ENCODE data around the gene SUV39H1.
"Not testable (repeated sequence)": the region's sequence is repeated elsewhere in the genome, so short reads cannot be mapped to it uniquely, and the experiment has no call there.

The SUV39H1 gene

GRCh38 chrX:48688531-48689150 is 7.9 kb upstream of the SUV39H1 start (continued):
- TF ChIP-seq ZNF747 (tag by site-specific recombination; IDR thresholded peaks at IDR 0.05): no peak
- no peak for TF ChIP-seq ZNF571 (tag by site-specific recombination; IDR thresholded peaks at IDR 0.05)
- no peak for TF ChIP-seq ZNF10 (tag by site-specific recombination; IDR thresholded peaks at IDR 0.05)
- no peak for TF ChIP-seq ZFP37 (tag by site-specific recombination; IDR thresholded peaks at IDR 0.05)

DNA sequence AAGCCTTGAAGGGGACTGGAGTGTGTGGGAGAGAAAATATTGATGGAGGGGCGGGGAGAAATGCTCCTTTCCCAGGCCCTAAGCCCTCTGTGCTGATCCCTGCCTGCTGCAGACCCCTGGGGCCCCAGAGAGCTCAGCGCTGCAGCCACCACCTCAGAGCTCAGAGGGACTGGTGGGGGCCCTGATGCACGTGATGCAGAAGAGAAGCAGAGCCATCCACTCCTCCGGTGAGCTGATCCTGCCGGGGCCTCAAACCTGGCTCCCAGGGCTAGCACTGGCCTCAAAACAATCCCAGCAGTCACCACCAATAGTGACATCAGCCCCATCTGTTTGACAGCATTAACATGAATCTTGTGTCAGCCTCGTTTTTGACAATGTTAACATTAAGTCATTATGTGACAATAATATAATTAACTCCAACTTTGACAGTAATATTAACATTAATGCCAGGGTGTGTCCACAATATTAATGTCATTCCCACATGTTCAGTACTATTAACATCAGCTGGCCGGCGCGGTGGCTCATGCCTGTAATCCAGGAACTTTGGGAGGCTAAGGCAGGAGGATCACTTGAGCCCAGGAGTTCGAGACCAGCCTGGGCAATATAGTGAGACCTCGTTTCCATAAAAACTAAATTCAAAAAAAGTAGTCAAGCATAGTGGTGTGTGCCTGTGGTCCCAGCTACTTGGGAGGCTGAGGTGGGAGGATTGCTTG is 7.2 kb upstream of the SUV39H1 start:
- Histone ChIP-seq H3K36me3 (ENCODE audit: control insufficient read depth in 2 of 2, insufficient read depth in 1 of 2, low read length in 2 of 2) (no peaks in the 10 kb centered on the region), H3K27ac (ENCODE audit: extremely low read depth, low read depth, low read length) (no peak overlapping the region), H3K4me1 (ENCODE audit: control insufficient read depth, insufficient read depth, low read length) (no peaks in the 10 kb centered on the region), H3K4me3 (ENCODE audit: low read depth, low read length) (no peak overlapping the region), H3K9me3 (ENCODE audit: control insufficient read depth, insufficient read depth, low read depth, low read length) (no peaks in the 10 kb centered on the region)
- TF ChIP-seq ZBTB17 (tag by site-specific recombination; IDR thresholded peaks at IDR 0.05) (peak; percentile 48; the same call in 1 of the 2 replicates), ZBTB20 (tag by site-specific recombination; IDR thresholded peaks at IDR 0.05) (peak; percentile 46; the same call in 1 of the 2 replicates), ZNF26 (tag by site-specific recombination; IDR thresholded peaks at IDR 0.05) (no peak)
- ChIA-PET CTCF (no interaction called here), POLR2A (interaction anchor here (0.6 kb wide), 1 partner anchor 283 kb away, joined by 3 read pairs; the partner anchor contains the start of gene KCND1)

GRCh38 chrX:48691746-48692145 is 4.8 kb upstream of the SUV39H1 start:
- ChIA-PET CTCF (interaction anchor here (0.6 kb wide), 1 partner anchor 12 kb away, joined by 3 read pairs; no protein-coding TSS in a partner anchor), POLR2A (interaction anchor here (1.6 kb wide), 1 partner anchor 15 kb away, joined by 4 read pairs; no protein-coding TSS in a partner anchor)
- H3K27ac ChIP-seq (ENCODE audit: extremely low read depth, low read depth, low read length); H3K4me1 ChIP-seq (ENCODE audit: control insufficient read depth, insufficient read depth, low read length); H3K36me3 ChIP-seq (ENCODE audit: control insufficient read depth in 2 of 2, insufficient read depth in 1 of 2, low read length in 2 of 2); H3K4me3 ChIP-seq (ENCODE audit: low read depth, low read length); H3K9me3 ChIP-seq (ENCODE audit: control insufficient read depth, insufficient read depth, low read depth, low read length): not testable (repeated sequence)
- peak; percentile 88 for TF ChIP-seq ZNF623 (tag by site-specific recombination; IDR thresholded peaks at IDR 0.05)

DNA sequence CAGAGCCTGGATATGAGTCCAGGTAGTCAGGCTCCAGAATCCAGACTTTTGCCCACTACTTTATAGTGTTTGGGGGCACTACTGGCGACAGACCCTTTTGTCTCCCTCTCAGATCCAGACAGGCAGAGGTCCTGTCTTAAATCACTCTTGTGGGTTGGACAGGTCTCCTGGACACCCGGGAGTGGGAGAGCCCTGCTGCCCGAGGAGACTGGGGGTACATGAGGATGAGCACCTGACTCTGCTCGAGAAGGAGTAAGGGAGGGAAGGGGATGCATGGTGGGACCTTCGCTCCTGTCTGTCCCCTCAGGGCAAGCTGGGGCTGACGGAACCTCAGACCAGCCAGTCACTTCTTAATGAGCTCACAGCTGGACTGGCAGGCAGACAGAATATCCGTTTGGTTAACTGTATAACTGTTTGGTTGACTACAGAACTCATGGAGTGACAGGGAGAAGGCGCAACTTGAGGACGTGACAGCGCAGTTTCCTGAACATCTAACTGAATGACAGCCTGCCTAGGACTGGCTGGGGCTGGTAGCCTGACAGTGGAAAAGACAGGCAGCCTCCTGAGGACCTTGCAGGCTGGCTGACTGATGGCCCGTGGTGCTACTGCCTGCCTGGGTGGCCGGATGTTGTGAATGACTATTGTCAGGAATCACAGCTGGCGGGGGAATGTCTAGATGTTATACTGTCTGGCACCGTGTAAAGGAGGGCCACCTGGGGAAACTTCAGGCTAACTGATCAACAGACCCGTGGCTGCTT is 1.6 kb upstream of the SUV39H1 start:
- ChIA-PET CTCF (interaction anchor here (0.9 kb wide), 1 partner anchor 47 kb away, joined by 4 read pairs; no protein-coding TSS in a partner anchor), POLR2A (interaction anchor here (2.5 kb wide), 1 partner anchor 18 kb away, joined by 19 read pairs; no protein-coding TSS in a partner anchor)
- no peak overlapping the region for H3K27ac ChIP-seq (ENCODE audit: extremely low read depth, low read depth, low read length)
- H3K9me3 ChIP-seq (ENCODE audit: control insufficient read depth, insufficient read depth, low read depth, low read length): no peaks in the 10 kb centered on the region
- no peak overlapping the region for H3K4me3 ChIP-seq (ENCODE audit: low read depth, low read length)
- H3K4me1 ChIP-seq (ENCODE audit: control insufficient read depth, insufficient read depth, low read length): no peaks in the 10 kb centered on the region
- peaks cover 0 to 16% of the 10 kb centered on the region in 2 experiments; a peak in 2 of 3 replicates for H3K36me3 ChIP-seq (ENCODE audit: control insufficient read depth in 2 of 2, insufficient read depth in 1 of 2, low read length in 2 of 2)
- TF ChIP-seq ZNF792 (tag by site-specific recombination; IDR thresholded peaks at IDR 0.05): no peak
- no peak for TF ChIP-seq ZNF510 (tag by site-specific recombination; IDR thresholded peaks at IDR 0.05; ENCODE audit: insufficient replicate concordance)
- no peak for TF ChIP-seq ZNF280D (tag by site-specific recombination; IDR thresholded peaks at IDR 0.05)
- TF ChIP-seq KLF17 (tag by site-specific recombination; IDR thresholded peaks at IDR 0.05): no peak
- no peak for TF ChIP-seq HOXA7 (CRISPR knock-in tag; IDR thresholded peaks at IDR 0.05; ENCODE audit: borderline replicate concordance)
- TF ChIP-seq, protein P1, sequence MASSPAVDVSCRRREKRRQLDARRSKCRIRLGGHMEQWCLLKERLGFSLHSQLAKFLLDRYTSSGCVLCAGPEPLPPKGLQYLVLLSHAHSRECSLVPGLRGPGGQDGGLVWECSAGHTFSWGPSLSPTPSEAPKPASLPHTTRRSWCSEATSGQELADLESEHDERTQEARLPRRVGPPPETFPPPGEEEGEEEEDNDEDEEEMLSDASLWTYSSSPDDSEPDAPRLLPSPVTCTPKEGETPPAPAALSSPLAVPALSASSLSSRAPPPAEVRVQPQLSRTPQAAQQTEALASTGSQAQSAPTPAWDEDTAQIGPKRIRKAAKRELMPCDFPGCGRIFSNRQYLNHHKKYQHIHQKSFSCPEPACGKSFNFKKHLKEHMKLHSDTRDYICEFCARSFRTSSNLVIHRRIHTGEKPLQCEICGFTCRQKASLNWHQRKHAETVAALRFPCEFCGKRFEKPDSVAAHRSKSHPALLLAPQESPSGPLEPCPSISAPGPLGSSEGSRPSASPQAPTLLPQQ (tag by site-specific recombination; IDR thresholded peaks at IDR 0.05): no peak
- no peak for TF ChIP-seq ZNF658 (tag by site-specific recombination; IDR thresholded peaks at IDR 0.05)
- TF ChIP-seq ZIC2 (tag by site-specific recombination; IDR thresholded peaks at IDR 0.05): peak; percentile 49
- TF ChIP-seq ZNF341 (tag by site-specific recombination; IDR thresholded peaks at IDR 0.05; ENCODE audit: low read depth): no peak
